ENCODE results near the gene MSMB.
"Not testable (repeated sequence)": the region's sequence is repeated elsewhere in the genome, so short reads cannot be mapped to it uniquely, and the experiment has no call there.

Gene MSMB

DNA sequence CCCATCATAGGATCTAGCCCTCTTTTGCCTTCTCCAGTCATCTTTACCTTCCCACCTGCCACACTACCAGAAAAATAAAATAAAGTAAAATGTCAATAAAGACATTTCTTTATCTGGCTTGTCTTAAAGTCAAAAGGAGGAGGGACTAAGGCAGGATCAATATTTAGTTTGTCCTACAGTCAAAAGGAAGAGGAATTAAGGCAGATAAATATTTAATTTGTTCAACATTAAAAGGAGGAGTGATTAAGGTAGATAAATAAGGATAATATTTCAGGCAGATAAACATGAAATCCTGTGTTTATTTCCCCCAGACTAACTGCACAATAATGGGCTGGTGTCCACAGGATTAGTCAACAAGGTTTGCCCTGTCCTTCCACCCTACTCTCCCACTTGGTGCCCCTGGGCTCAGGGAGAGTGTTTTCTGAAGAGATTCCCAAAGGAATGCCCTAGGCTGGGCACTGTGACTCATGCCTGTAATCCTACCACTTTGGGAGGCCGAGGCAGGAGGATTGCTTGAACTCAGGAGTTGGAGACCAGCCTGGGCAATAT is 18.3 kb upstream of the MSMB start:
- Histone ChIP-seq H2AFZ (ENCODE audit: low read length) (no peak overlapping the region), H3K9me3 (replicated peaks; ENCODE audit: insufficient read depth, low read length) (no peaks in the 10 kb centered on the region), H3K4me3 (ENCODE audit: low read length) (no peak overlapping the region), H3K79me2 (ENCODE audit: low read length) (no peaks in the 10 kb centered on the region), H3K9ac (ENCODE audit: low read length) (no peak overlapping the region), H3K27me3 (replicated peaks; ENCODE audit: insufficient read depth, low read length) (no peaks in the 10 kb centered on the region), H3K36me3 (replicated peaks; ENCODE audit: insufficient read depth, low read length) (no peaks in the 10 kb centered on the region), H3K27ac (ENCODE audit: low read length) (no peak overlapping the region), H3F3A (ENCODE audit: insufficient read depth, low read length) (no peaks in the 10 kb centered on the region), H3K4me2 (ENCODE audit: low read depth, low read length) (no peak overlapping the region), H4K20me1 (ENCODE audit: insufficient read depth, low read length) (no peaks in the 10 kb centered on the region), H3K9me2 (replicated peaks; ENCODE audit: insufficient read depth, low read length) (no peaks in the 10 kb centered on the region), H3K4me1 (ENCODE audit: low read length) (no peaks in the 10 kb centered on the region)
- TF ChIP-seq EZH2 (optimal IDR thresholded peaks at IDR 0.05; ENCODE audit: low read depth, low read length) (no peak), EZH2phosphoT487 (IDR thresholded peaks at IDR 0.05; ENCODE audit: low read length) (no peak)
- TF ChIP-seq, protein P1, sequence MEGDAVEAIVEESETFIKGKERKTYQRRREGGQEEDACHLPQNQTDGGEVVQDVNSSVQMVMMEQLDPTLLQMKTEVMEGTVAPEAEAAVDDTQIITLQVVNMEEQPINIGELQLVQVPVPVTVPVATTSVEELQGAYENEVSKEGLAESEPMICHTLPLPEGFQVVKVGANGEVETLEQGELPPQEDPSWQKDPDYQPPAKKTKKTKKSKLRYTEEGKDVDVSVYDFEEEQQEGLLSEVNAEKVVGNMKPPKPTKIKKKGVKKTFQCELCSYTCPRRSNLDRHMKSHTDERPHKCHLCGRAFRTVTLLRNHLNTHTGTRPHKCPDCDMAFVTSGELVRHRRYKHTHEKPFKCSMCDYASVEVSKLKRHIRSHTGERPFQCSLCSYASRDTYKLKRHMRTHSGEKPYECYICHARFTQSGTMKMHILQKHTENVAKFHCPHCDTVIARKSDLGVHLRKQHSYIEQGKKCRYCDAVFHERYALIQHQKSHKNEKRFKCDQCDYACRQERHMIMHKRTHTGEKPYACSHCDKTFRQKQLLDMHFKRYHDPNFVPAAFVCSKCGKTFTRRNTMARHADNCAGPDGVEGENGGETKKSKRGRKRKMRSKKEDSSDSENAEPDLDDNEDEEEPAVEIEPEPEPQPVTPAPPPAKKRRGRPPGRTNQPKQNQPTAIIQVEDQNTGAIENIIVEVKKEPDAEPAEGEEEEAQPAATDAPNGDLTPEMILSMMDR (IDR thresholded peaks at IDR 0.05; ENCODE audit: low read length): no peak
- no peak for DNase-seq

DNA sequence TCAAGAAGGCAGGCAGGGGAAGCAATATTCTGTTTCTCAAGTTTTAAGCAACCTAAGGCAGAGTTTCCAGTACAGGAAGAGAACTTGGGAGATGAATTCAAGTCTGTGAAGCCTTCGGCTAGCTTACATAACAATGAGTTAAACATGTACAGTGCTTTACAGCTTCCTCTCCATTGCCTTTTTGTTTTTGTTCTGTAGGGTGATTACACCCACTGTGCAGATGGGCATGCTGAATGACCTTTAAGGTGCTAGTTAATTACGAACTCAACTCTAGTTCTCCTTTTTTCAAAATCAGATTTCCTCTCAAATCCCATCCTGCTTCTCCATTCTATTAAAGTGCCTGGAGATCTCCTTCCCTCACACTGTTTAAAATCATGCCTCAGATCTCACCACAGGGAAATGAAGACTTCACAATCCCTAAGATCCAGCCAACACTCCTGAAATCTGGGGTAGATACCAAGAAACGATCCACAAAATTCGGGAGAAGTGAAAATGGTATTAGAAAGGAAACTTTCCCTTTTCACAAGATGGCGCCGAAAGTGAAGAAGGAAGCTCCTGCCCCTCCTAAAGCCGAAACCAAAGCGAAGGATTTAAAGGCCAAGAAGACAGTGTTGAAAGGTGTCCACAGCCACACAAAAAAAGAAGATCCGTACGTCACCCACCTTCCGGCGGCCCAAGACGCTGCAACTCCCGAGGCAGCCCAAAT is 16.8 kb upstream of the MSMB start:
- Histone ChIP-seq H3K4me1 (ENCODE audit: low read length) (no peaks in the 10 kb centered on the region), H3K9ac (ENCODE audit: low read length) (no peak overlapping the region), H3K4me3 (ENCODE audit: low read length) (no peak overlapping the region), H3K9me3 (replicated peaks; ENCODE audit: insufficient read depth, low read length) (no peaks in the 10 kb centered on the region), H3K9me2 (replicated peaks; ENCODE audit: insufficient read depth, low read length) (no peaks in the 10 kb centered on the region), H3F3A (ENCODE audit: insufficient read depth, low read length) (no peaks in the 10 kb centered on the region), H3K36me3 (replicated peaks; ENCODE audit: insufficient read depth, low read length) (no peaks in the 10 kb centered on the region), H3K4me2 (ENCODE audit: low read depth, low read length) (no peak overlapping the region), H4K20me1 (ENCODE audit: insufficient read depth, low read length) (no peaks in the 10 kb centered on the region), H3K79me2 (ENCODE audit: low read length) (no peaks in the 10 kb centered on the region), H2AFZ (ENCODE audit: low read length) (no peak overlapping the region), H3K27ac (ENCODE audit: low read length) (no peak overlapping the region), H3K27me3 (replicated peaks; ENCODE audit: insufficient read depth, low read length) (no peaks in the 10 kb centered on the region)
- TF ChIP-seq EZH2 (optimal IDR thresholded peaks at IDR 0.05; ENCODE audit: low read depth, low read length): no peak
- TF ChIP-seq, protein P1 (IDR thresholded peaks at IDR 0.05; ENCODE audit: low read length): no peak
- no peak for TF ChIP-seq EZH2phosphoT487 (IDR thresholded peaks at IDR 0.05; ENCODE audit: low read length)
- DNase-seq: no peak

DNA sequence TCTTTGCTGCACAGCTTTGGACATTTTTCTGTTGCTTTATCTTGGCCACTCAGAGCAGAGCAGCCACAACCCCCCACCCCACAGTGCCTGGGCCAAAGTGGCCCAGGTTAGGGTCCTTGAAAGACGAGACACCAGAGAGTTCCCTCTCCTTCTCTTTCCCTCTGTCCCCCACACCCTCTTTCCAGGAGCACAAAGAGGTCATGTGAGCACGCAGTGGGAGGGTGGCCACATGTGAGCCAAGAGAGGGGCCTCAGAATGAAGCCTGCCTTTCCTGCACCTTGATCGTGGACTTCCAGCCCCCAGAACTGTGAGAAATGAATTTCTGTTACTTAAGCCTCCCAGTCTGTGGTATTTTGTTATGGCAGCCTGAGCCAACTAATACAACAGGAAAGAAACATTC is 14.6 kb upstream of the MSMB start:
- no peaks in the 10 kb centered on the region for H3K4me1 ChIP-seq (ENCODE audit: low read length)
- H3K9me2 ChIP-seq (replicated peaks; ENCODE audit: insufficient read depth, low read length): no peaks in the 10 kb centered on the region
- no peak for DNase-seq

DNA sequence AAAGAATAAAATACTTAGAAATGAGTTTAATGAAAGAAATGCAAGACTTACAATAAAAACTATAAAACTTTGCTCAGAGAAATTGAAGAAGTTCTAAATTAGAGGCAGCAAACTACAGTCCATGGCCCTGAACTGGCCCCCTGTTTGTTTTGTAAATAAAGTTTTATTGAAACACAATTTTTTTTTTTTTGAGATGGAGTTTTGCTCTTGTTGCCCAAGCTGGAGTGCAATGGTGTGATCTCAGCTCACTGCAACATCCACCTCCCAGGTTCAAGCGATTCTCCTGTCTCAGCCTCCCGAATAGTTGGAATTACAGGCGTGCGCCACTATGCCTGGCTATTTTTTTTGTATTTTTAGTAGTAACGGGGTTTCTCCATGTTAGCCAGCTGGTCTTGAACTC is 11.9 kb upstream of the MSMB start:
- H3F3A ChIP-seq (ENCODE audit: insufficient read depth, low read length); DNase-seq; H3K9me2 ChIP-seq (replicated peaks; ENCODE audit: insufficient read depth, low read length); H3K9me3 ChIP-seq (replicated peaks; ENCODE audit: insufficient read depth, low read length); H3K4me3 ChIP-seq (ENCODE audit: low read length); H3K4me1 ChIP-seq (ENCODE audit: low read length); H2AFZ ChIP-seq (ENCODE audit: low read length); H3K4me2 ChIP-seq (ENCODE audit: low read depth, low read length); H3K79me2 ChIP-seq (ENCODE audit: low read length); H3K27me3 ChIP-seq (replicated peaks; ENCODE audit: insufficient read depth, low read length); H3K36me3 ChIP-seq (replicated peaks; ENCODE audit: insufficient read depth, low read length); H3K9ac ChIP-seq (ENCODE audit: low read length); H4K20me1 ChIP-seq (ENCODE audit: insufficient read depth, low read length); H3K27ac ChIP-seq (ENCODE audit: low read length): not testable (repeated sequence)

More for the DNA sequence above, 14.6 kb upstream of the MSMB start:
- H4K20me1 ChIP-seq (ENCODE audit: insufficient read depth, low read length): no peaks in the 10 kb centered on the region
- no peaks in the 10 kb centered on the region for H3K9me3 ChIP-seq (replicated peaks; ENCODE audit: insufficient read depth, low read length)
- H3K79me2 ChIP-seq (ENCODE audit: low read length): no peaks in the 10 kb centered on the region
- no peaks in the 10 kb centered on the region for H3F3A ChIP-seq (ENCODE audit: insufficient read depth, low read length)
- no peak overlapping the region for H3K9ac ChIP-seq (ENCODE audit: low read length)
- H3K27me3 ChIP-seq (replicated peaks; ENCODE audit: insufficient read depth, low read length): no peaks in the 10 kb centered on the region
- no peak overlapping the region for H3K27ac ChIP-seq (ENCODE audit: low read length)
- TF ChIP-seq EZH2phosphoT487 (IDR thresholded peaks at IDR 0.05; ENCODE audit: low read length): no peak
- H3K4me2 ChIP-seq (ENCODE audit: low read depth, low read length): no peak overlapping the region
- no peaks in the 10 kb centered on the region for H3K36me3 ChIP-seq (replicated peaks; ENCODE audit: insufficient read depth, low read length)
- no peak overlapping the region for H3K4me3 ChIP-seq (ENCODE audit: low read length)
- H2AFZ ChIP-seq (ENCODE audit: low read length): no peak overlapping the region
